Psoas muscle (tissue), 8 donors: ENCODE results near the gene AGMO. TPM values are rescaled to one million over a fixed set of nuclear protein-coding genes. Genes with fewer than 3 reads are reported as not detected.

Experiments used
- ATAC-seq, 4 donors: fragments of 200-7000 bp; cut with Tn5 transposase; one replicate each; pipeline ENCODE4 v1.9.1; 2020; ENCODE audit warnings: moderate library complexity in 3 of 4, mild to moderate bottlenecking in 2 of 4
- DNase-seq, 2 donors: peaks; one replicate each; pipeline ENCODE4 v3.0.0-alpha.2; 2020
- H3K27ac ChIP-seq: fragments of 200-600 bp; one replicate; pipeline ENCODE4 v1.8.0; 2022
- H3K27me3 ChIP-seq, 3 donors: fragments of 200-600 bp in 1 of 3; one replicate each; pipeline versions ENCODE4 v1.6.1 to v1.8.0; 2013 to 2022; ENCODE audit warnings: low read length in 2 of 3, mild to moderate bottlenecking in 2 of 3, moderate library complexity in 1 of 3; ENCODE audit not compliant: insufficient read depth in 3 of 3
- H3K36me3 ChIP-seq, 2 donors: fragments of 200-600 bp in 1 of 2; one replicate each; pipeline versions ENCODE4 v1.6.1 to v1.8.0; 2013 to 2022; ENCODE audit warnings: low read depth in 1 of 2, mild to moderate bottlenecking in 1 of 2, moderate library complexity in 1 of 2; ENCODE audit not compliant: insufficient read depth in 1 of 2
- H3K4me1 ChIP-seq: fragments of 200-600 bp; one replicate; pipeline ENCODE4 v1.8.0; 2022
- H3K4me3 ChIP-seq: fragments of 200-600 bp; one replicate; pipeline ENCODE4 v1.8.0; 2022; ENCODE audit warnings: mild to moderate bottlenecking
- H3K9me3 ChIP-seq: fragments of 200-600 bp; one replicate; pipeline ENCODE4 v1.8.0; 2022
- CTCF ChIP-seq: fragments of 200-600 bp; IDR thresholded peaks from one replicate; pipeline ENCODE4 v1.8.0; 2022; ENCODE audit warnings: antibody characterized with exemption
- WGBS, 3 donors: extraction: QIAGEN DNeasy Blood & Tissue Kit; methylation state at CpG; one replicate each; pipeline versions ENCODE4 v1.1.6 to v1.1.7; 2013; 5-methylcytosine and 5-hydroxymethylcytosine counted together
- intact Hi-C, 2 donors: fragments of 100-400 bp; cut with DNase I; formaldehyde crosslinking; loops; one replicate each; pipeline versions ENCODE4 v1.11.0 to v1.14.2; 2022
- polyA plus RNA-seq, 3 donors: library from polyadenylated mRNA; stranded (reverse); fragments of 200-250 nt; gene quantifications; one replicate each; pipeline ENCODE4 v1.2.3, GENCODE V29; 2013
- total RNA-seq, 4 donors: library from RNA; stranded (reverse); fragmentation: NEBNext Ultra II Directional in 2 of 4; extraction: Animal tissue kit (Norgen Biotek cat#: 25700) in 2 of 4; gene quantifications; one replicate each; pipeline versions ENCODE4 v1.2.1 to v1.2.4, GENCODE V29; 2021 to 2023
- donor health status: healthy with polysubstance abuse.
- donor health status: DM: no; HTN: no; CAD: no; lungs with moderate emphysema.
- donor health status: Bipolar disorder and iron deficiency.
- donor health status: healthy.
- donor health status: DM: yes; HTN: yes; CAD: no.
- donor health status: DM: no; HTN: no; CAD: no.
- donor health status: DM: no; HTN: no; CAD: no.
- donor health status: DM: yes; HTN: yes; CAD: no.

The AGMO gene
- total and polyA plus RNA-seq, 7 donors = 0.13 to 0.54 (median 0.36) TPM; not detected in 1

- Histone ChIP-seq H3K27me3 (no peaks in the 10 kb centered on the region), H3K4me1 (no peaks in the 10 kb centered on the region), H3K27ac (no peak overlapping the region), H3K36me3 (no peaks in the 10 kb centered on the region), H3K4me3 (no peak overlapping the region), H3K9me3 (no peaks in the 10 kb centered on the region)
- TF ChIP-seq CTCF = no peak
- intact Hi-C loops = no loop called here
- WGBS, 3 donors = 75 to 76% (median 76%) methylated on average over 7 of the region's 7 CpGs
- ATAC-seq = no peak
- no peak for DNase-seq
Observed at GRCh38 chr7:15197042-15197977, 364.5 kb downstream of the AGMO start.

GRCh38 chr7:15178065-15178464, 383.8 kb downstream of the AGMO start:
- ATAC-seq = no peak
- TF ChIP-seq CTCF = no peak
- H3K36me3 ChIP-seq = no peaks in the 10 kb centered on the region
- H3K27me3 ChIP-seq = no peaks in the 10 kb centered on the region
- no peaks in the 10 kb centered on the region for H3K4me1 ChIP-seq
- no peaks in the 10 kb centered on the region for H3K9me3 ChIP-seq
- H3K4me3 ChIP-seq = no peak overlapping the region
- intact Hi-C loops = no loop called here
- DNase-seq = no peak
- no peak overlapping the region for H3K27ac ChIP-seq
- WGBS, 3 donors = 91 to 97% (median 94%) methylated on average over 1 of the region's 1 CpG

GRCh38 chr7:15176089-15176488, 385.7 kb downstream of the AGMO start:
- Histone ChIP-seq H3K4me3 (no peak overlapping the region), H3K27ac (no peak overlapping the region), H3K4me1 (no peaks in the 10 kb centered on the region), H3K27me3 (no peaks in the 10 kb centered on the region), H3K36me3 (no peaks in the 10 kb centered on the region), H3K9me3 (no peaks in the 10 kb centered on the region)
- intact Hi-C loops = no loop called here
- no peak for TF ChIP-seq CTCF
- DNase-seq (no peak), ATAC-seq (no peak)
- WGBS, 3 donors = 53 to 73% (median 68%) methylated on average over 4 of the region's 4 CpGs

GRCh38 chr7:15175152-15175551, 386.7 kb downstream of the AGMO start:
- TF ChIP-seq CTCF = no peak
- Histone ChIP-seq H3K27ac (no peak overlapping the region), H3K4me3 (no peak overlapping the region), H3K27me3 (no peaks in the 10 kb centered on the region), H3K4me1 (no peaks in the 10 kb centered on the region), H3K36me3 (no peaks in the 10 kb centered on the region), H3K9me3 (no peaks in the 10 kb centered on the region)
- DNase-seq = no peak
- intact Hi-C loops = no loop called here
- ATAC-seq = no peak
- 60 to 68% (median 66%) methylated on average over 1 of the region's 1 CpG for WGBS, 3 donors
